Large intestine (tissue), 3 donors: ENCODE data around the gene ERO1B. TPM values are rescaled to one million over a fixed set of nuclear protein-coding genes. Genes with fewer than 3 reads are reported as not detected.

Experiments
- DNase-seq, 2 donors: peaks; one replicate each; pipeline versions ENCODE4 v3.0.0 to v3.0.0-alpha.2; 2013
- H3K27ac ChIP-seq: one replicate; pipeline ENCODE4 v1.5.1; 2013; ENCODE audit warnings: low read length
- H3K27me3 ChIP-seq: 2 replicates; pipeline ENCODE4 v1.6.1; 2013; ENCODE audit warnings: low read length; ENCODE audit not compliant: control insufficient read depth, insufficient read depth
- H3K36me3 ChIP-seq: 2 replicates; pipeline ENCODE4 v1.6.1; 2013; ENCODE audit warnings: low read length; ENCODE audit not compliant: control insufficient read depth, insufficient read depth
- H3K4me1 ChIP-seq: one replicate; pipeline ENCODE4 v1.6.1; 2013; ENCODE audit warnings: low read length; ENCODE audit not compliant: control insufficient read depth, insufficient read depth
- H3K4me3 ChIP-seq: one replicate; pipeline ENCODE4 v1.5.1; 2013; ENCODE audit warnings: low read length
- H3K9me3 ChIP-seq: one replicate; pipeline ENCODE4 v1.6.1; 2013; ENCODE audit warnings: mild to moderate bottlenecking, low read depth, low read length, moderate library complexity; ENCODE audit not compliant: control insufficient read depth
- WGBS: methylation state at CpG from one replicate; pipeline ENCODE4 v1.1.5; 2013; ENCODE audit warnings: low lambda C conversion rate; ENCODE audit not compliant: insufficient coverage; 5-methylcytosine and 5-hydroxymethylcytosine counted together
- polyA plus RNA-seq: library from polyadenylated mRNA; unstranded; fragments of 120-200 nt; gene quantifications from one replicate; pipeline ENCODE4 v1.2.1, GENCODE V29; 2013

Gene ERO1B
- polyA plus RNA-seq, 1 donor: 10.8 TPM

GRCh38 chr1:236220473-236220872 is 61.3 kb downstream of the ERO1B start:
- Histone ChIP-seq H3K27me3 (no peaks in the 10 kb centered on the region), H3K36me3 (no peaks in the 10 kb centered on the region), H3K9me3 (no peaks in the 10 kb centered on the region), H3K4me3 (no peak overlapping the region), H3K27ac (no peak overlapping the region), H3K4me1 (no peaks in the 10 kb centered on the region)
- WGBS: 100% methylated on average over 1 of the region's 1 CpG
- no peak for DNase-seq

DNA sequence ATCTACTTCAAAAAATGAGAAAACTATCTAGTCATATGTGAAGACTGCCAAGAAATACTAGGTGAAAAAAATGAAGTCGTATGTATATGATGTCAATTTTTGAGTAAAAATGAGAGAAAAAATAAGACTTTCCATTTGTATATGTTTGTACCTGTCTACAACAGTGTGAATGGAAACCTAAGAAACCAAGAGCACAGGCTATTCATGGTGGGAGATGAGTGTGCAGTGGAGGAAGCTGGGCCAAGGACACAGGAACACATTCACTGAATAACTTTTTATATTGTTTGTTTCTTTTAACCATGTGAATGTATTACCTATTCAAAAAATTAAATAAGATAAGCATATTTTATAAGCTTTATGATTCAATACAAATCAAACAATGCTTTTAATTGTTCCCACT is 67.0 kb downstream of the ERO1B start:
- no peaks in the 10 kb centered on the region for H3K4me1 ChIP-seq
- no peaks in the 10 kb centered on the region for H3K9me3 ChIP-seq
- no peaks in the 10 kb centered on the region for H3K27me3 ChIP-seq
- no peaks in the 10 kb centered on the region for H3K36me3 ChIP-seq
- 86% methylated on average over 1 of the region's 1 CpG for WGBS
- no peak overlapping the region for H3K4me3 ChIP-seq
- no peak overlapping the region for H3K27ac ChIP-seq
- DNase-seq: no peak

- no peaks in the 10 kb centered on the region for H3K36me3 ChIP-seq
These were observed 68.2 kb downstream of the ERO1B start for GRCh38 chr1:236213534-236213933.

DNA sequence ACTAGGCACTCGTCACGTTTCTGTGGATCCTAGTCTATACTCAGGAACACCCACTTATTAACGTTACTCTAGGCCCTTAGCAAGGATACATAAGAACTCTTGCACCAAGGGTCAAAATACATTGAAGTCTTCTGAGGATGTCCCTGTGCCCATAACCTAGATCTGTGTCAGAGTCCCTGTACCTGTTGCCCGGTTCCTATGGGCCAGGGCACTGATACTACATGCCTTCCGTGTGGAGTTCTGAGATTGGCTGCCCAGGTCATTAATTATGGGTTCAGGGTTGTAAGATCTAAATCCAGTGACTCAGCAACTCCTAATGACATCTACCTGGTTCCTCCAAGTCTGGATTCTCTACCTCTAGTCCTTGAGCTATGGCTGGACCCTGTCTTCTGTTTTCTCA is 69.9 kb downstream of the ERO1B start:
- 100% methylated on average over 1 of the region's 5 CpGs for WGBS
- no peaks in the 10 kb centered on the region for H3K4me1 ChIP-seq
- DNase-seq: no peak

More at GRCh38 chr1:236213534-236213933, 68.2 kb downstream of the ERO1B start:
- no peaks in the 10 kb centered on the region for H3K27me3 ChIP-seq
- no peak for DNase-seq
- no peaks in the 10 kb centered on the region for H3K9me3 ChIP-seq
- no peaks in the 10 kb centered on the region for H3K4me1 ChIP-seq
- no peak overlapping the region for H3K27ac ChIP-seq
- no peak overlapping the region for H3K4me3 ChIP-seq
- 94% methylated on average over 3 of the region's 3 CpGs for WGBS

DNA sequence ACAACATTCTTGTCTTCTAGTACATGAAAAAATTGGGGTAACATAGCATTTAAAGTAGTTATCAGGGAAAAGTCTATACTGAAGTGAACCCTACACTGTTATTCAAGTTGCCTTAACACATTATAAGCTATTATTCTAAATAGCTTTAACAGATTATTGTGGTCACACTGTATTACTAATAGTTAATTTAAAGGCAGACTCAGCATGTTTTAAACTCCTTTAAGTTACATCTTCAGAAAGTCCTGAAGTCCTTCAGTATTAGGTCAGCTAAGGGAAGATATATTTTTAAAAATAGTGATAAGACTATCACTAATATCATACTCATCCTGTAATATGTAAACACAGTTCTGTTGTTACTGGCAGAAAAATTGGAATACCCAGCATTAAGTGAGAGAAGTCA is 72.0 kb downstream of the ERO1B start:
- Histone ChIP-seq H3K9me3 (no peaks in the 10 kb centered on the region), H3K4me1 (no peaks in the 10 kb centered on the region), H3K36me3 (no peaks in the 10 kb centered on the region), H3K27me3 (no peaks in the 10 kb centered on the region), H3K27ac (no peak overlapping the region), H3K4me3 (no peak overlapping the region)
- no peak for DNase-seq

More for the DNA sequence above, 69.9 kb downstream of the ERO1B start:
- Histone ChIP-seq H3K27ac (no peak overlapping the region), H3K4me3 (no peak overlapping the region), H3K27me3 (no peaks in the 10 kb centered on the region), H3K9me3 (no peaks in the 10 kb centered on the region), H3K36me3 (no peaks in the 10 kb centered on the region)

DNA sequence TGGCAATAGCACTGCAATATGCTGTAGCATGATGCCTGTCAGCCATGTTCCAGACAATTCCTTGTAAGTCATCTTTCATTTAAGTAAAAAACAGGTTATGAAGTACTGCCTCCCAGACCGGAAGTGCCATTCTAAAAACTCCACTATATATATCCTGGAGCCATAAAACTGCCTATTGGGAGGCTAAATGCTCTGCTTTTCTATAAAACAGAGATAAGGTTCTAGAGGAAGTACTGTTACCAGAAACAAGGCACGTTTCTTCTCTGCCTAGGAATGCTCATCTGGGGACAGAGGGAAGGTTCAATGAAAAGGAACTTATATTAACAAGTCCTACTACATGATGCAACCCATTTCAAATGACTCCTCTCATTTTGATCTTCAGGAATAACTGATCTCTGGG is 72.6 kb downstream of the ERO1B start:
- Histone ChIP-seq H3K4me3 (no peak overlapping the region), H3K36me3 (no peaks in the 10 kb centered on the region), H3K4me1 (no peaks in the 10 kb centered on the region), H3K27me3 (no peaks in the 10 kb centered on the region), H3K9me3 (no peaks in the 10 kb centered on the region), H3K27ac (no peak overlapping the region)
- no peak for DNase-seq
- 0% methylated on average over 1 of the region's 2 CpGs for WGBS

DNA sequence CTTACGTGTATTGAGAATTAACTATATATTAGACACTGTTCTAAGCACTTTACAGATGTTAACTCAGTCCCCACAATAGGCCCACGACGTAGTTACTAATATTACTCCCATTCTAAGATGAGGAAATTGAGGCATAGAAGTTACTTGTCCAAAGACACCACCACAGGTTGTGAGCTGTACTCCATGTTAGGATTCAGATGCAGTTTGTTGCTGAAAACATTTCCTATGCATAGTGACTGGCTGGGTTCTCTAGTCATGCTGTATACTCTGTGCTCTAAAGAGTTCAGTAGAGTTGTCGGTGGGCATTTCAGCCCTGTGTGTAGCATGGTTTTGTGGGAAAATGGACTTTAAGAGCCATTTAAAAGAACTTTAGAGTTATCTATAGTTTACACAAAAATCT is 74.2 kb downstream of the ERO1B start:
- no peak for DNase-seq
- no peak overlapping the region for H3K27ac ChIP-seq
- WGBS: no CpG with 5 or more reads among the region's 4 CpGs

DNA sequence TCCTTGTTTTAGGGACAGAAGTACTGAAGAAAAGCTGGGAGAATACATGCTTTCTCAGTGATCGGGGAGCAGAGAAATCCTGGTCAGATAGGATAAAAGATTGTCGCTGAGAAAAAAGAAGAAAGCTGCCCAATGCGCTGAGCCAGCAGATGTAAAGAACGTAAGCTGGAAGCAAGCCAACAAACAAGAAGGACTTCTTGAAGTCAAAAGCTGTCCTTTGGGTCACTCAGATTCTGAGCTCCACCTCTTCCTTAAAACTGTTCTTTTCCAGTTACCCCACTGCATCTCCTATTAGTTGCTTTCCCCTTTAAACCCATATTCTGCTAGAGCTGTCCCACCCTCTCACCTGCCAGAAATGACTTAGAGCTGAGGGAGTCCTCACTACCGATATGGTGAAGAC is 74.6 kb downstream of the ERO1B start:
- peaks cover 3% of the 10 kb centered on the region for H3K36me3 ChIP-seq
- no peak overlapping the region for H3K4me3 ChIP-seq
- no peak for DNase-seq
- H3K27ac ChIP-seq: no peak overlapping the region
- peaks cover under 1% of the 10 kb centered on the region for H3K9me3 ChIP-seq
- no peaks in the 10 kb centered on the region for H3K4me1 ChIP-seq
- 90% methylated on average over 2 of the region's 5 CpGs for WGBS
- H3K27me3 ChIP-seq: no peaks in the 10 kb centered on the region

More for the DNA sequence above, 74.2 kb downstream of the ERO1B start:
- Histone ChIP-seq H3K36me3 (no peaks in the 10 kb centered on the region), H3K9me3 (no peaks in the 10 kb centered on the region), H3K4me1 (no peaks in the 10 kb centered on the region), H3K4me3 (no peak overlapping the region), H3K27me3 (no peaks in the 10 kb centered on the region)

DNA sequence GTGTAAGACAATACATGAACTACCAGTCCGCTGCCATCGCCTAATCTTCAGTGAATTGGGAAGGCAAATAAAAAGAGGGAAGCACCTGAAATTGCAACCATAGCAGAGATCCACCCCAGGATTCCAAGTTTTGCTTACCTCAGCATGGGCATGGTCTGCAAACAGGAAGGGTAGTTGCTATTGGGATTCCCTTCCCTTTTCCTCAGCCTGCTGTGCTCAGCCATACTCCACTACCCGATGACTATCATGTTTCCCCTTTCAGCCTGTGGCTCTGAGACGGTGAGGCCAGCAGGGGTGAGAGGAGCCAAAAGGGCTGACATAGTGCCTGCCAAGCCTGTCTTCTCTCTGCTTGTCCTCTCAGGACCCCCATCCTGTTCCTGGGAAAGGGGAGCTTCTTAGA is 75.2 kb downstream of the ERO1B start:
- no peak for DNase-seq
- Histone ChIP-seq H3K9me3 (peaks cover 5% of the 10 kb centered on the region), H3K27me3 (no peaks in the 10 kb centered on the region), H3K36me3 (peaks cover 6% of the 10 kb centered on the region), H3K4me1 (no peaks in the 10 kb centered on the region), H3K27ac (no peak overlapping the region), H3K4me3 (no peak overlapping the region)
- WGBS: 100% methylated on average over 2 of the region's 4 CpGs

- DNase-seq: peak in 1 of 2 donors; percentile 12
- Histone ChIP-seq H3K27me3 (no peaks in the 10 kb centered on the region), H3K4me1 (no peaks in the 10 kb centered on the region), H3K36me3 (peaks cover 6% of the 10 kb centered on the region), H3K4me3 (no peak overlapping the region), H3K27ac (no peak overlapping the region), H3K9me3 (peaks cover 5% of the 10 kb centered on the region)
- WGBS: 80% methylated on average over 2 of the region's 3 CpGs
These were observed 77.1 kb downstream of the ERO1B start for GRCh38 chr1:236204656-236205055.

- Histone ChIP-seq H3K9me3 (peaks cover 5% of the 10 kb centered on the region), H3K27me3 (no peaks in the 10 kb centered on the region), H3K27ac (no peak overlapping the region), H3K36me3 (peaks cover 6% of the 10 kb centered on the region), H3K4me1 (no peaks in the 10 kb centered on the region), H3K4me3 (no peak overlapping the region)
- no CpG with 5 or more reads among the region's 1 CpG for WGBS
- DNase-seq: no peak
These were observed 77.7 kb downstream of the ERO1B start for GRCh38 chr1:236204039-236204438.
